Cortex of kidney (tissue), 1 donor: Measurements from ENCODE around the gene CORT.
"Not testable (repeated sequence)": the region's sequence is repeated elsewhere in the genome, so short reads cannot be mapped to it uniquely, and the experiment has no call there.

Source experiments
- DNase-seq: peaks from one replicate; lab custom pipeline; 2025; lab: John Stamatoyannopoulos, UW

The CORT gene

DNA sequence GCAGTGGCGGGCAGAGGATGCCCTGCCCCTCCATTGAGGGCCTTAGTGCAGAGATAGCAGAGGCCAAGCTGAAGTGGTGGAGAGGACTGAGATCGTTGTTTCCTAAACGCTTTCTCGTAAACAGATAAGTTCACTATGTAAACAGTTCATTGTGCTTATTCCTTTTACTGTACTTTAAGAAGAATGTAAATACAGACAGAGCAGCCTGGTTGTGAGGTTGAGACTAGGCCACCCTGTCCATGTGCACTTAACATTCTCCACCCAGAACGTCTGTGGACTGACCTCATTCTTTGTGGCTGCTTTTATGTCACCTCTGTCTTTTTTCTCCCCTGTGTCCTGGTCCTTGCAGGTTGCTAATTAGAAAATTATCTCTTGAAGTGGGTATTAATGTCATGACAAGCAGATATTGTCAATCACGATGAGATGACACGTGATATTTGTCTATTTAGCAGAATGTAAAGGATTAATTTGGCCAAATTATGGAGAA, 11.1 kb upstream of the CORT start:
- no peak for DNase-seq

GRCh38 chr1:10440305-10440704, 9.5 kb upstream of the CORT start:
- no peak for DNase-seq

DNA sequence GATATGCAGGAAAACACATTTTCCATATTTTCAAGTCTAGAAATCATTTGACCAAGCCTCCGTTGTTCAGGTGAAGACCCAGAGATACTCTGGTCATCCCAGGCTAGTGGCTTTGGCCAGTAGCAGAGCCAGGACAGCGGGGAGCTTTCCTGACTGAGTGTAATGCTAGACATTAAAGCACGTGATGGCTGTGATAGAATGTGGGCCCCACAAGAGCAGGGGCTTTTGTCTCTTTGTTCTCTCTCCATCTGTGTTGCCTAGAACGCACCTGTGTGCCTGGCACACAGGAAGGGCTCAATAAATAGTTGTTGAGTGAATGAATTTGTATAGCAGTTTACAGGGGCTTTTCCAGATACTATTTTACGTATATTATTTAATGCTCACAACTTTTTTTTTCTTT, 9.0 kb upstream of the CORT start:
- no peak for DNase-seq

DNA sequence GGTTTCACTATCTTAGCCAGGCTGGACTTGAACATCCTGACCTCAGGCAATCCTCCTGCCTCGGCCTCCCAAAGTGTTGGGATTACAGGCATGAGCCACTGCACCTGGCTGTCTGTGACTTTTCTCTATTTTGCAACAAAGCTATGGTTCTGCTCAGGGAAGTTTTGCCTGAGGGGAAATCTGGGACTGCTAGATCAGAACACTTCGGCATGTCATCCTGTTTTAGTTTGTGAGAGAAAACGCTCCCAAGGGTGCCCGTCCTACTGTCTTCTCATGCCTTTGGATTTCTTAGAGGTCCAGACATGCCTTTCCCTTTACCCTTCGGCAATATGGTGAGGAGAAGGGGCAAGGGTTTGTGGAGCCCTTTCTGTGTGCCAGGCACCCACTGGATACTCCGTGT, 5.6 kb upstream of the CORT start:
- no peak for DNase-seq

DNA sequence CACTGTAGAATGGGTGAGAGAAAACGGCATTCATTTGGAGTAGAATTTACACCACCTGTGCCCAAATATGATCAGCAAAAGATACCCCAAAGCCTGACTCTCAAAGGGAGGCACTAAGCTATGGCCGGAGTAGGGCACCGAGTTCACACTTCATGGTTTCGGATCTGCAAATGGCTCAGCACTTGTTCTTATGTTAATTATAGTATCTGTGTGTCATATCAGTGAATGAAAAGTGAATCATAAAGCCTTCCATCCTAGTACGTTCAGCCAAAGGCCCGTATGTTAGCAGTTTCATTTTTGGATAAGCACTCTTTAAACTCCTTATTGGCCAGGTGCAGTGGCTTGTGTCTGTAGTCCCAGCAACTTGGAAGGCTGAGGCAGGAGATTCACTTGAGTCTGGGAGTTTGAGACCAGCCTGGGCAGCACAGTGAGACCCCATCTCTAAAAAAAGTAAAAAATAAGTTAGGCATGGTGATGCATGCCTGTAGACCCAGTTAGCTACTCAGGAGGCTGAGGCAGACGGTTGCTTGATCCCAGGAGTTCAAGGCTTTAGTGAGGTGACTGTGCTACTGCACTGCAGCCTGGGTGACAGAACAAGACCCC, 4.9 kb upstream of the CORT start:
- DNase-seq: no peak

DNA sequence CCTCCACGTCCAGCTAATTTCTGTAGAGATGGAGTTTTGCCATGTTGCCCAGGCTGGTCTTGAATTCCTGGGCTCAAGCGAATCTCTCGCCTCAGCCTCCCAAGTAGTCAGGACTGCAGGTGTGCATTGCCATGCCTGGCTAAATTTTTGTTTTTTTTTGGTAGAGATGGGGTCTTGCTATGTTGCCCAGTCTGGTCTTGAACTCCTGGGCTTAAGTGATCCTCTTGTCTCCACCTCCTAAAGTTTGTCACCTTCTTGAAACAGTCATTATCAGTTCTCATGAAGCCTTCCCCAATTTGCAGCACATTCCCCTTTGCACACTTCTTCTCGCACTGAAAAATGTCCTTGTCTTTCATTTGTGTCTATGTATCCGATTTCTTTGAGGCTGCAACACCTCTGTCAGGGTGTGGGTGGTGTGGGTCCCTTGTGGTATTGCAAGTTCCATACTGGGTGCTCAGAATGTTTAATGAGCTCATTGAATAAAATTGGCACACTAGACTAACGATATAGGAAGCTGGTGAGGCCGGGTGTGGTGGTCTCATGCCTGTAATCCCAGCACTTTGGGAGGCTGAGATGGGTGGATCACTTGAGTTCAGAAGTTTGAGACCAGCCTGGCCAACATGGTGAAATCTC, 2.9 kb upstream of the CORT start:
- no peak for DNase-seq

GRCh38 chr1:10450156-10450814, 454 bp downstream of the CORT start:
- DNase-seq: no peak

DNA sequence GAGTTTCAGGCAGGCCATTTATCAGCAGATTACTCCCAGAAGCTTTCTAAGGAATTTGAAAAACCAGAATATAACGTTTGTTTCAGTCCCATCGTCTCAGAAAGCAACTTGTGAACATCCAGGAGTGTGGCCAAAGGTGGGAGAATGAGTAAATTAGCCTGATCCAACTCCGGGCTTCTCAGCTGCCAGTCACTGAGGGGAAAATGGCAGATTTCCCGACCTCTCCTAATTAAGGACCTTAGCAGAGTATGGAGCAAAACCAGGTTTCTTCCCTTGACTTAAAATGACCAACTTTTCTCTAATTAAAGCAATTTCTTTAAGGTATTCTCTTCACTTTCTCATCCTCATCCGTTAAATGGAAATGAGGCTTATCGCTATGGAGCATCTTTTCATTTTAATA, 1.0 kb downstream of the CORT start:
- no peak for DNase-seq

DNA sequence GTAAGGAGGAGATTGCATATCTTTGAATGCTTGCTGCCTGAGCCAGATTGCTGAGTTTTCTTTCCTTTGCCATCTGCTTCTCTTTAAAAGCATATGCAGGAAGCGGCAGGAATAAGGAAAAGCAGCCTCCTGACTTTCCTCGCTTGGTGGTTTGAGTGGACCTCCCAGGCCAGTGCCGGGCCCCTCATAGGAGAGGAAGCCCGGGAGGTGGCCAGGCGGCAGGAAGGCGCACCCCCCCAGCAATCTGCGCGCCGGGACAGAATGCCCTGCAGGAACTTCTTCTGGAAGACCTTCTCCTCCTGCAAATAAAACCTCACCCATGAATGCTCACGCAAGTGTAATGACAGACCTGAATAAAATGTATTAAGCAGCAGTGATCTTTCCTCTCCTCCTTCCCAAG, 1.5 kb downstream of the CORT start:
- no peak for DNase-seq

GRCh38 chr1:10456048-10456447, 6.2 kb downstream of the CORT start:
- DNase-seq: no peak

- no peak for DNase-seq
Measured at GRCh38 chr1:10456661-10457060, 6.8 kb downstream of the CORT start.

DNA sequence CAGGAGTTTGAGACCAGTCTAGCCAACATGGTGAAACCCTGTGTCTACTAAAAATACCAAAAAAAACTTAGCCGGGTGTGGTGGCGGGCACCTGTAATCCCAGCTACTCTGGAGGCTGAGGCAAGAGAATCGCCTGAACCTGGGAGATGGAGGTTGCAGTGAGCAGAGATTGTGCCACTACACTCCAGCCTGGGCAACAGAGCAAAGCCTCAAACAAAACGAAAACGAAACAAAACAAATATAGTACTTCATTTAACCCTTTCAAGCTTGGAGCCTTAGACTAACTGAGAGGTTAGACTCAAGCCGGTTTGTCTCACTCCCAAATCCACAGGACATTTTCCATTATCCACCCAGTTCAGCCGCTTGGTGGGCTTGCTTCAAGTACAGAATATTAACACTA, 7.6 kb downstream of the CORT start:
- not testable (repeated sequence) for DNase-seq

DNA sequence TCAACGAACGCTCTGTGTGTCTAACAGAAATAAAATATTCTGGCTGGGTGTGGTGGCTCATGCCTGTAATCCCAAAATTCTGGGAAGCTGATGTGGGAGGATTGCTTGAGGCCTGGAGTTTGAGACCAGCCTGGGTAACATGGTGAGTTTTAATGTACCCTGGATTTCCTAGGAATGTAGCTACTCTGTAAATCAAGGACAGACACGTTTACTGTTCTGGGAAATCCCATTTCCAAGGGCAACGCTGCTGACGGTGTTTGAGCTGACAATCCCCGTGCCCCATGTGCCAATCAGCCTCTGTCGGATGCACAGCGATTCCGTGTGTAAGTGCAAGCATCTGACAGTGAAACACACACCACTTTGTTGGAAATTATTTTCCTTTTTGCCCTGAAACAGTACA, 8.0 kb downstream of the CORT start:
- no peak for DNase-seq

DNA sequence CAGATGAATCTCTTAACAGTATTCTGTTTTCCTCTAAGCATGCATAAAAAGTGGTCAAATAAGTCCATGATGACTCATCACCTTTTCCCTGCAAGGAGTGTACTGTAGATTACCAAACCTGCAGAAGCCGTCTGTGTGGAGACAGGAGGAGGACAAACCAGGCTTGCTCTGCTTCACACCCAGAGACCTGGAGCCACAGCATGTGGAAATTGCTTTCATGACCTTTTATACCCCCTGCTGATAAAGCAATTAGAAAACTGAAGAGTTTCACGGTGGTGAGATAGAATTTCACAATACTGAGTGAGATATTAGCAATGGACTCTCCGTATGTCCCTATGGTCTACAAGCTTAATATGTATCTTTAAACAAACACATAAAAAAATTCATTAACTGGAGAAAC, 9.4 kb downstream of the CORT start:
- DNase-seq: no peak

DNA sequence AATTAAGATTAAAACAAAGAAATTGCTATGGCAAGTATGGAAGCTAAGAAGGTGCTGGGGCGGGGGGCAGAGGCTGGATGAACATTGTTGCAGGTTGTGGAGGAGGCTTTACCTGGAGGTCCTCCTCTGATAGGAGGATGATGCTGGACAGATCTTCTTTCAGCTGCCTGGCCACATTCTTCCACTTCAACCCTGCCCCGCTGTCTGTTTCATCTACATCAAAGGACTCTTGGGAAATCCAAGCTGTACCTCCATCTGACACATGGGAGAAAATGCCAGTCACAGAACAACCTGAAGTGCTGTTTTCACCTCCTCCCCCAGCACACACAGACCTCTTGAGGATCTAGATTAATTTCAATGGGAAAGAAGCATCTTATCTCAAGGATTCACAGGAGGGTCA, 17.2 kb downstream of the CORT start:
- no peak for DNase-seq

DNA sequence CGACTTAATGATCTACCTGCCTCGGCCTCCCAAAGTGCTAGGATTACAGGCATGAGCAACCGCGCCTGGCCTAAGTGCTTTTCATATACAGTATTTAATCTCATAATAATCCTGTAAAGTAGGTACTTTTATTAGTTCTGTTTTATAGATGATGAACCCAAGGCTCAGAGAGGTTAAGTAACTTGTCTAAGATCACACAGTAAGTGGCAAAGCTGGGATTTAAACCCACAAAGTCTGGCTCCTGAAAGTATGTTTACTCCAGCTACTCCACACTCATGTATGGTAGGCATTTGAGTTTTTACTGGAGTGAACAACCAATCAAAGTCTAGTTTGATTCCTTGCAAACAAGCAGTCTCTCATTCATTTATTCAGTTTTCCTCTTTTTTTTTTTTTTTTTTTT, 20.2 kb downstream of the CORT start:
- no peak for DNase-seq

GRCh38 chr1:10471411-10472219, 21.8 kb downstream of the CORT start:
- no peak for DNase-seq

DNA sequence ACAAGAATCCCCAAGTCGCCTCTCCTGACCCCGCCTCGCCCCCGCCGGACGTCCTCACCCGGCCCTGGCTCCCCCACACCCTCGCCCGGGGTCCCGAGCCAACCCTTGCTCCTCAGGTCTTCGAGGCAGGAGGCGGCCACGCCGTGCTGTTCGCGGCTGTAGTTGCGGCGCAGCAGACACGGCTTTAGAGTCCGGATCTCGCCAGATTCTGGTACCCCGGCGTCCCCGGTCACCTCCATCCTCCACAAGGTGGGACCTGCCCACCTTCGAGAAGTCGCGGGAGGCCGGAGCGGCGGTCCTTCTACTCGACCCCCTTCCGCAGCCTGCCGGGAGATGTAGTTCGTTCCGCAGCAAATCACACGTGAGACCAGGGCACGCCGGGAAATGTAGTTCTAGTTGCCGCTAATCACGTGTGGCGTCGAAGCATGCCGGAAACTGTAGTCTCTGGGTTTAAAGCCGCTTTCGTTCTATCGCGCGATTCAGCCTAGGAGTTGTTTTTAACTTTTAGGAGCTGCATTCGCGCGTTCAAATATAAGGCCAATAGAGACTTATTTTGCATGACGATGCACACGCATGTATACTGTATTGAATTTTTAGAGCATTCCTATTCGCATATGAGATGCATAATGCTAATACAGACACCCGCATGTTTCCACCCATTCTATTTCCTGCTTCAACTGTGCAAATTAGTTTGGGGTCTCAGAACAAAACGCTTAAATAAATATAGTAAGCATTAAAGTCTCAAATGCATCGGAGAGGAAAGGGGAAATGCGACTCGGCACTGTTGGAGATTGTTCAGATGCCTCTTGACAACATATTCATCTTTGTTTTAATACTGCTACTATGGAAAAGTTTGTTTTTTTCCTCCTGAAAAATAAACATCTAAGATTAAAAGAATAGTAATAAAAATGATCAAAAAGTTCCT, 22.7 kb downstream of the CORT start, which contains the start of gene DFFA:
TSS of gene DFFA (minus strand) at position 310 of the 925 bp plus-strand sequence. CDS start at position 239, 71 bp downstream.
- DNase-seq: no peak

DNA sequence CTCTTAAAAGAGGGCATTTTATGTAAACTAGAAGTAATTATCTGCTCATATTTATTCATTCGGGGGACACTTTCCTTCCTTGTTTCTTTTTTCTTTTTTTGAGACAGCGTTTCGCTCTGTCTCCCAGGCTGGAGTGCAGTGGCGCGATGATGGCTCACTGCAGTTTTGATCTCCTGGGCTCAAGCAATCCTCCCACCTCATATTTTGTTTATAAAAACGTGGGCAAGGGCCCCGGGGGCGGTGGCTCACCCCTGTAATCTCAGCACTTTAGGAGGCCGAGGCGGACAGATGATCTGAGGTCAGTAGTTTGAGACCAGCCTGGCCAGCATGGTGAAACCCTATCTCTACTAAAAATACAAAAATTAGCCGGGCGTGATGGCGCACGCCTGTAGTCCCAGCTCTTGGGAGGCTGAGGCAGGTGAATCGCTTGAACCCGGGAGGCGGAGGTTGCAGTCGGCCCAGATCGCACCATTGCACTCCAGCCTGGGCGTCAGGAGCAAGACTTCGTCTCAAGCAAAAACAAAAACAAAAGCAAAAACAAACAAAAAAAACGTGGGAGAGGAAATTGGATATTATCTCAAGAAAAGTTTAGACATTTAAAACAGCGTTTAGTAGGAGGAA, 23.4 kb downstream of the CORT start:
- no peak for DNase-seq

DNA sequence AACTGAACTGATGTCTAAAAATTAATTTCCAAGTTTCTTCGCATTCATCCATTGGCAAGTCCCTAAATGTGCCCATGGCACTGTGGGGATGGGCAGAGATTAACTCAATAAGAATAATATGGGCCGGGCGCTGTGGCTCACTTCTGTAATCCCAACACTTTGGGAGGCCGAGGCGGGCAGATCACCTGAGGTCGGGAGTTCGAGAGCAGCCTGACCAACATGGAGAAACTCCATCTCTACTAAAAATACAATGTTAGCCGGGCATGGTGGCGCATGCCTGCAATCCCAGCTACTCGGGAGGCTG, 24.4 kb downstream of the CORT start:
- not testable (repeated sequence) for DNase-seq
